NCI-H510A treated with DMSO at 0.1 percent for 48 hours (cell line): Measurements from ENCODE around the gene NUP98.

ENCODE experiments used
- DNase-seq: peaks from one replicate; lab custom pipeline; 2025; lab: John Stamatoyannopoulos, UW

The NUP98 gene

DNA sequence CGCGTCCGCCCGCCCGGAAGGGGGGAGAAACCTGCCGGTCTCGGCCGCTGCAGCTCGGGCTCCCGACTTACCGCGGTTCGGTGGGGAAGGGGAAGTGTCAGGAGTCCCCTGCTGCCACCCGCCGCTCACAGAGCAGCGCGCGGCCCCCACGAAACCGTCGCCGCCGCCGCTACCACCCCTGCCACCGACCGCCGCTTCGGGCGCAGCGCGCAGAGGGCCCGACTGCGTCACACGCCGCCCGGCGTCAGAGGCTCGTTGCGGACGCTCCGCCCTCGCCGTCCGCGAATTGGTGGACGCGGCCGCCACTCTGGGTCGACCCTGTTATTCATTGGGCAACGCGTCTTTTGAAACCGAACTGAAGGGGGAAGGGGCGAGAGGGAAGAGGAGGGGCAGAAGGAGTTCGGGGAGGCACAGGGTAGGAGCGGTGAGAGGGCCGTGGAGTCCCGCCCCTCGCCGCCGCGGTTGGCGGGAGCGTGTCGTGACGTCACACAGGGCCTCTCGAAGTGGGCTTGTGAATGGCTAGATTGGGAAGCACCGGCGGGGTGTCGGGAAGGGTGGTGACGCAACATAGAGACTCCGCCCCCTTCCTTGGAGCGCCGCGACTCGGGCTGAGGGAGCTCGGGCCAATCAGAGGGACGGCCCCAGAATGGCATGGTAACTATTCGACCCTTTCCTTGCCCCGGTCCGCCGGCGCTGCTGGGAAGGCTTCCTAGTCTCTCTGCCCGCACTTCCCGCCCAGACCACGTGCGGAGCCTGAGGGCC is at the start of gene NUP98:
Gene NUP98, minus strand, starts transcription at position 226 of the 762 bp plus-strand sequence. CDS start 15,437 bp downstream, outside the sequence.
- peak; percentile 99 for DNase-seq

DNA sequence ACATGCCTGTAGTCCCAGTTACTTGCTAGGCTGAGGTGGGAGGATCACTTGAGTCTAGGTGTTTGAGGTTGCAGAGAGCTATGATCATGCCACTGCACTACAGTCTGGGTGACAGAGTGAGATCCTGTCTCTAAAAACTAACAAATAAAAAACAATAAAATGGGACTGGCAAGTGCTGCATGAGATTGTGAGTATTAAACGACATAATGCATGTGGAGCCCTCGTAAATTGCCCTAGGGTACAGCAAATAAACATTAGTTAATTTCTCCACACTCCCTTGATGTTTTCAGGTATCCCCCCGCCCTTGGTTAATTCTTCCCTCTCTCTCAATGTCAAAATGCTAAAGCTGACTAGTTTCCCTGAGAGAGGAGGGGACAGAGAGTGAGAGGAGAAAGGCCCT is 48.3 kb upstream of the NUP98 start:
- DNase-seq = no peak

DNA sequence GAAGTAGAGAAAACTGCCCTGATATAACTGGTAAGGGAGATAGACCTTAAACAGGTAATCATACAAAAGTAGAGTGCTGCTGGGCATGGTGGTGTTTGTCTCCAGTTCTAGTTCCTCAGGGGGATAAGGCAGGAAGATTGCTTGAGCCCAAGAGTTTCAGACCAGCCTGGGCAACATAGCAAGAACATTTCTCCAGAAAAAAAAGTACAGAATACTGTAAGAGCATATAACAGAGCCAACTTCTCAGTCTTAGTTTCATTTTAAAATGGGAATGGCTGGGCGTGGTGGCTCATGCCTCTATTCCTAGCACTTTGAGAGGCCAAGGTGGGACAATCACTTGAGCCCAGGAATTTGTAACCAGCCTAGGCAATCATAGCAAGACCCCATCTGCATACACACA is 47.9 kb upstream of the NUP98 start:
- no peak for DNase-seq

DNA sequence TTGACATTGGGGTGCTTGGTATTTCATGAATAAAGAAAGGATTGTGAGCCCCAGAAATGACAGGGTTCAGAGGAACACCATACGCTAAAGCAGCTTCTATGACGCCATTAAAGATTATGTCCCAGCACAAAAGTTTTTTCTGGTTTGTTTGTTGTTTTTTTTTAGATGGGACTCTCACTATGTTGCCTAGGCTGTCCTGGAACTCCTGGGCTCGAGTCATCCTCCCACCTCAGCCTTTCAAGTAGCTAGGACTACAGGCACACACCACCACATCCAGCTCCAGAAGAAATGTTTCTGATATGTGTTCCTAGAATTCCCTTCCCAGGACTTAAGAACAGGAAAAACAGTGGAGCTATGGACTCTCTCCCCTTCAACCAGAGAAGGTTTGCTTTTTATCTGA is 46.0 kb upstream of the NUP98 start:
- no peak for DNase-seq

DNA sequence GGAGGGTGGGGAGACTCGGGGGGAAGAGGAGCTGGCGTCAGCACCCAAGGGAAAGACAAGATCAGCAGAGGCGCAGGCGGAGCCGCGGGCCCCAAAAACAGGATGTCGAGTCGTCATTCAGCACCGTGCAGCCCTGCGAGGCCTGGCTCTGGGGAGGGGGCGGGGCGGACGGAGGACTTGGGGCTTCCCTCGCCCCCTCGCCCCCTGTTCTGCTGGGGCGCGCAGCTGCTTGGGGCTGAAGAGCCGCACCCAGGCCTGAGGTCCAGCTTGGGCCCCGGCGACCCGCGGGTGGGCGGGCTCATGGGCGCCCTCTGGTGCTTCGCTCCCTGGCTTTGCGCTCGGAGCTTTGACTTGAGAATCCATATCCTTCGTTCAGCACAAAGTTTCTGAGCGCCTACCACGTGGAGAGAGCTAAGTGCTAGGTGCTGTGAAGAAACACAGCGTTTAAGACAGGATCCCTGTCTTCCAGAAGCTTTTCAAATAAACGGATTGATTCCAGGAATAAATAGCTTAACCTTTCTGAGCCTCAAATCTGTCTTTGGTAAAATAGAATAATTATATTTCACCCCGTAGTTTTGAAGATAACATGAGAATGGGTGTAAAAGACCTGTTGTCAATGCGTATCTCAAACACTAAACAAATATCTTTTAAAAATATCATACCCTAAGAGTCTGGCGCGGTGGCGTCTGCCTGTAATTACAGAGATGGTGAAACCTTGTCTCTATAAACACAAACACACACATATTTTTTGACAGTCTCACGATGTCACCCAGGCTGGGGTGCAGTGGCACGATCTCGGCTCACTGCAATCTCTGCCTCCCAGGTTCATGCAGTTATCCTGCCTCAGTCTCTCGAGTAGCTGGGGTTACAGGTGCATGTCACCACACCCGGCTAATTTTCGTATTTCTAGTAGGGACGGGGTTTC is 44.3 kb upstream of the NUP98 start:
- peak; percentile 66 for DNase-seq

DNA sequence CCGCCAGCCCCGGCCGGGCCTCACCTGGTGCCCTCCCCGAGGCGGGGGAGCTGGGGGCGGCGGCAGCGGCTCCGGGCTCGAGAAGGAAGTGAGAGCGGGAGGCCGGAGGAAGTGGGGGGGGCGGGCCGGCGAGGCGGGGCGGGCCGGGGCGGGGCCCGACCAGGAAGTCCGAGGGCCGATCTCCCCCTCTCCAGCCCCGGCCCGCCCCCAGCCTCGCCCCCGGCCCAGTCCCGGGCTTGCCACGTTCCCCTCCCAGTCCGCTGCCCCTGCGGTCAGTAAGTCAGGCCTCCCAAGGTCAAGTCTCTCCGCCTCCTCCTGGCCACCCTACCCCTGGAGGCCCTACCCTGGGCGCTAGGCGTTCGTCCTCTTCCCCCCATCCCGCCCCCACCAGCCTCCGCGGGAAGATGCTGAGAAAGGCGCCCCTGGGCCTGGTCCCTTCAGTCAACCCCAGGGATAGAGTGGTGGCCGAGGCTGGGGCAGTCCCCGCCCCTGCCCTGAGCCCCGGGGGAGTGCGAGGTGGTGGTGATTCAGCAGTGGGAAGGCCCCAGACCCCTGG is 43.6 kb upstream of the NUP98 start, which contains the start of gene RHOG:
Gene RHOG, minus strand, starts transcription at position 90 of the 556 bp plus-strand sequence. CDS start 12,821 bp downstream, outside the sequence.
- DNase-seq = peak; percentile 46

DNA sequence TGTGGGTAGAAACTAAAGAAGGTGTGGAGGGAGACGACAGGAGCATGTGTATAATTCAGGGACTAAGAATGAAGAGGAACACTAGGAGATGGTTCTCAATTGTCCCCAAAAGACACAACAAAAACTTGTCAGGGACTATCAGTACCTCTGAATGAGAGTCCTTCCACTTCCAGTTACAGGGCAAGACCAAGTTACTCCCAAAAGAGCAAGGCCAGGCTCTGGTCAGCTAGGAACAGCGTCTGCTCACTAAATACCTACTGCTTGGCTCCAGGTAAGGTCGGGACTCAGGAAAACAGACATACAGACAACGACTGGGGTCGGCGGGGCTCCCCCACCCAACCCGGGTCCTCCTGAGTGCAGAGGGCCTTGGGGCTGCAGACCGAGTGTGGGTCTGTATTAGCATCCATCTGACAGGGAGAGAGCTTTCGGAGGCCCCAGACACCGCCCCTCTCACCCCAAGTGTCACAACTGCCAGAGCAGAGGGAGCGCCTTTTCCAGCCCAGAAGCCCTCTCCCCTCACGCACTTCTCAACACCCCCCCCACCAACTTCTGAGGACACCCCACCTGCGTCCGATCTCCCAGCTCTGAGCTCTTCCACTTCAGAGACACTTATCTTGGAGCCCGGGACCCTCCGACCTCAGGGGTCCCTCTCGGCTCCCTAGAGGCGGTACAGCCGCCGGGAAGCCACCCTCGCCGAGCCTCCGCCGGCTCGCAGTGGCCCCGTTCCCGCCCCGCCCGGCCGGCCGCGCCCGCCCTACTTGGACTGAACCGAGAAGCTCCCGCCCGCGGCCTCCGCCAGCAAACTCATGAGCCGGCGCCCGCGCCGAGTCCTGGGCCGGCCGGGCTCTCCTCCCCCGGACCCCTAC is 42.9 kb upstream of the NUP98 start:
- DNase-seq = no peak

DNA sequence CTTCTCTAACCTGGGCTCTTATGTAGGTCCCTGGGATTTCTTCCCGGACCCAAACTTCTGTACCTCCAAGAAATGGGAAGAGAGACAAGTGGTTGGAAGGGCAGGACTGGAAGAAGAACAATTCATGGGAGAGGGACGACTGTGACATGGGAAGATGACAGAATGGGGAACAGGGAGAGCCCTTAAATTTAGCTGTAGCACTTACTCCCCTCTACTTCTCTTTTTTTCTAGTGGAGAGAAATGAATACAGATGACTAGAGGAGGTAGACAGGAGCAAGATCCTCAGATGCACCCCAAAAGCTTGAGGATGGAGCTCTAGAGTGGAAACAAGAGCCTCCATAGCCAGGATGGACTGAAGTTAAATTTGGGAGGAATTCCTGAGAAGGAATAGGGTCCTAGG is 41.1 kb upstream of the NUP98 start:
- no peak for DNase-seq

DNA sequence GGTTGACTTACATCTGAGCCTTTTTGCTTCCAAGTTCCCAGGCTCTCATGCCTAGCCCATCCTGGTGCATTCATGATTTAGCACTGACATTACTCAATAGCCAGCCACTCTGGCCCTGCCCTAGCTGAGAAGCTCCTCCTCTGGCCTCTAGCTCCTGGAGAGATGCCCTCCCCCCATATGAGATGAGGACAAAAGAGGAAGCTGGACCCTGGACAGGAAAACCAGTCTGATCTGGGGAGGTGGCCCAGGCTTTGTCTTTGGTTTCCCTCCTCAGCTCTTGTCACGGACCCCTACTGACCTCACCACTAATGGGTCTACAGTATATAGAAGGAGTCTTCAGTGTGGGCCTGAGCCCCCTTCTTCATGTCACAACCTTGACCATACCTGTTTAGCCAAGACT is 40.4 kb upstream of the NUP98 start:
- DNase-seq = no peak

DNA sequence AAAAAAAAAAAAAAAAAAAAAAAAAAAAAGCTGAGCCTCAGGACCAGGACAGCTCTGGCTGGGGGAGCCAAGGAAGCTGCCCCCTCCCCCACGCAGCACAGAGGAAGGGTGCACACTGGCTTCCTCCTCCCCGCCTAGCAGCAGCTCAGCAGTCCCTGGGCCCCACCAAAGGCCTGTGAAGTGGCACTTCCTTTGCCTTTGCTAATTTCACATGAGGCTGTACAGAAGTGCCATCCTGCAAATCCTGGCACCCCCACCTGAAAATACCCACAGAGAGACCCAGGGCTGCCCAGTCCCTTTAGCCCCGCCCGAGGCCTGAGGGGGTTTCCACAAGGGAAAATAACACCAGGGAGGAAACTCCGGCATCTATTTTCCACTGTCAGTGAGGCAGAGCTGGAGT is 39.5 kb upstream of the NUP98 start:
- no peak for DNase-seq

DNA sequence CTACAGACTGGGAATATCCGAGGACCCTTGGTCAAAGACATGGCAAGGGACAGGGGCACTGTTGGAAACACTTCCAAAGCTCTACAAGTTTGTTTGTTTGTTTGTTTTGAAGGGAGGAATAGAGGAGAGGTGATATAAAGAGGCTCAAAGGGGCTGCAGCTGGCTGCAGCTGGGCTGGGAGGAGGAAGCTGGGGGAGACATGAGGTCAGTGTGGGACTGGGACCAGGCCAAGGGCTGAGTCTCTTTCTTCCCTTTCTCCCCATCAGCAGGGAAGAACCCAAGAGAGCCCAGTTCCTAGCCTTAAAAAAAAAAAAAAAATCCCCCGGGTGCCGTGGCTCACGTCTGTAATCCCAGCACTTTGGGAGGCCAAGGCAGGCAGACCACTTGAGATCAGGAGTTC is 38.4 kb upstream of the NUP98 start:
- DNase-seq = no peak

DNA sequence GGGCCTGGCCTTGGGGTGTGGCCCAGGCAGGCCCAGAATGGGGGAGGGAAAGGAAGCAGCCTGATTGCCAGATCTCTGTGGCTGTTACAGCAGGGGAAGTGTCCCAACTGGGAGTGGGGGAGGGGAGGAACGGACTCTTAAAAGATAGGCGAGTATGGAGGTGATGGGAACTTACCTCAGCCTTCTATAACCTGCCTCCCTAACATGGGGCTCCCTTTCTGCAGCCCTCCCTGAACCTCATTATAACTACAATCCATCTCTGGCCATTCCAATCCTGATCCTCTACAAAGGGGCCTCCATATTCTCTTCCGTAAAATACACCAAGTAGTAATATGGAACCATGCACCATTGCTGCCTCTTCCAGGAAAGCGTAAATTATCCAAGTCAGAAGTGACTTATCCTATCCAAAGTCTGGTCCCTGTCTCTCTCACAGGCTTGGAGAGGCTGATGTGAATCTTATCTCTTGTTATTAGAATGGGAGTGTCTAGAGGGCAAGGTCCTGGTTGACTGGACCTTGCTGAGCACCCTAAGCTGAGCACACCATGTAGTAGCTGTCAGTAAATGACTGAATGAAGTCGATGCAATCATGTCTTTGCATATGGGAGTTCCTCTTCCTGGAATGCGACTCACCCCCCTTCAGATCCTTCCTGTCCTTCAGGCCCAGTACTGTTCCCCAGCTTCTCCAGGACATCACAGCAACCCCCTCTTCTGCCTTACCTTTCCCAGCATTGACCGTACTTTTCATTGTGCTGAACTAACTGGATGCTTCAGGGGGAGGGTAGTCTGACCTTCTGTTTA is 37.5 kb upstream of the NUP98 start:
- no peak for DNase-seq

DNA sequence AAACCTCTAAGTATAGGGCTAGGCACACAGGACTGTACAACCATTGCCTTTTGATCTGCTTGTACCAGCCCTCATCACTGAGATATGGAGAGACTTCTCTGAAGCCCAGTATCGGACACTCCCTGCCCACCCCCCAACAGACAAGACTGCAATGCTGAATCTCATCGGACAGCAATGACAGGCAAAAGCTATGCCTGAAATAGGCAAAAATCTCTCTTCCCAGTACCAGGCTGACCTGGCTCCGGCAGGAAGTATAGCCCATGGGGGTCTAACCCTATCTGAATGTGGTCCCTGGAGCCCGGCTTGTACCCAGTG is 37.0 kb upstream of the NUP98 start:
- DNase-seq = no peak

DNA sequence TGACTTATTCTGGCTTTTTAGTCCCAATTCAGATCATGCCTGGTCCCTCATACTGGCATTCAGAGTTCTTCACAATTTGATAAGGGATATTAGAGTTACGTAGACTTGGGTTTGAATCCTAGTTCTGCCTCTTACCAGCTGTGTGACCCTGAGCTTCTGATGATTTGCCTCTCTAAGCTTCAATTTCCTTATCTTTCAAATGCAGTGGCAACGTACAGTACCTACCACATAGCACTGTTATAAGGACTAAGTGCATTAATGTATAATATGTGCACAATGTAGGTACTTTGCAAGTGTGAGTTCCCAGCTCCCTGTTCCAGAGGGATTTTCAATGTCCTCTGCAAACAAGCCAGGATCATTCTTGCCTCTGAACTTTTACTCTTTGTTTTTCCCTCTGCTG is 36.1 kb upstream of the NUP98 start:
- no peak for DNase-seq

DNA sequence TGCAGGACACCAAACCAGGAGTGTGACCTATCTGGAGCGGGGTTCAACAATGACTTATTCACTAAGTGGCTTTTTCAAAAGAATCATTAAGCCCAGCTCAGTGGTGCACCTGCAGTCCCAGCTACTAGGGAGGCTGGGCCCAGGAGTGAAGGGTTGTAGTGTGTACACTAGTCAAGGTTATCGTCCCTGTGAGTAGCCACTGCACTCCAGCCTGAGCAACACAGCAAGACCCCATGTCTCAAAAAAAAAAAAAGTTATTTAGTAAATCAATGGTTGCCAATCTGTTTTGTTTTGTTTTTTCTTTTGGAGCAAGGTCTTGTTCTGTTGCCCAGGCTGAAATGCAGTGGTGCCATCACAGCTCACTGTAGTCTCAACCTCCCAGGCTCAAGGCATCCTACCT is 35.5 kb upstream of the NUP98 start:
- DNase-seq = no peak

DNA sequence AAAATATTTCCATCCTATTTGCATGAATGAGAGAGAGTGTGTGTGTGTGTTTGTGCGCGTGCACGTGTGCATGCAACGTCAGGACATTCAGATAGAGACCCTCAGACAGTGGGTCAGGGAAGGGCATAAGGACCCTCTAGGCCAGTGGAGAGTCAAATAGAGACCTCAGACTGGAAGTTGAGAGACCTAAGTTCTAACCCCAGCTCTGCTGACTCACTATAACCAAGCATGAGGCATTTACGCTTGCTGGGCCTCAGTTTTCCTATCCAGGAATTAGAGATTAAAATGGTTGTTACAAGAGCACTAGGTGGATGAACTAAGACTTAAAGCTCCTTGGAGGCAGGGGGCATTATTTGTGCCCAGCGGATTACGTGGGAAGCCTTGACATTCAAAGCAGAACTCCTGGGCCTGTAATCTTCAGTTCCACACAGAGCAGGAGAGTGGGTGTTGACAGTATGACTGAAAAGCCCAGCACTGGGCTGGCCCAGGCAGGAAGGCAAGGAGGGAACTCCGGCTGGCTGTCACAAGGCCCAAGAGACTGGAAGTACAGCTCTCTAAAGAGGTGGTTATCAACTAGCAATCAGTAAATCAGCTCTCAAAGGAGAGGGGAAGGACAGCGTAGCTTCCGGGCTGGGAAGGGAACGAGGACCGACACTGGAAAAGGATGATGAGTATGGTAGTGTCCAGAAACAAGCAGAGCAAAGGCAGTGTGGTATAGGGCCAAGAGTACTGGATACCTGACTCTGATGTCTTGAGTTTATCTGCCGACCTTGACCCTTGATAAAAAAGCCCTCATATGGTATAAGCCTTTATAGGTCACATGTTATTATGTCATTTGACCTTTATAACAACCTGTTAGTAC is 34.3 kb upstream of the NUP98 start:
- DNase-seq = no peak

DNA sequence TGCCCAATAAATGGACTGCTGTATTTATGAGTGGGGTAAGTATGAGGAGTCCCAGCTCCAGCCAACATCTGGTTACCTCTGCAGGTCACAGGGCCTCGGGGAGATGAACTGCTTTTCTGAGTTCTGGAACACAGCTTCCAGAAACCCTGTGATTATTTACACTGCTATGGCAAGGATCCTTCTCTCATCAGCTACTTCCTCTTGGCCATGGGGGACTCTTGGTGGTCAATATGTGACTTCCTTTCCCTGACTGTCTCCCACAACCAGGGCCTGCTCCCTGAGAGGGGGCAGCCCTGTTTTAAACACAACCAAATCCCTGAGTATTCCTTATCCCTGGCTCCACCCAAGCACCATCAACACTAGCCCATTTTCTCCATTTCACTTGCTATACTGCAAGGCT is 33.4 kb upstream of the NUP98 start:
- no peak for DNase-seq

DNA sequence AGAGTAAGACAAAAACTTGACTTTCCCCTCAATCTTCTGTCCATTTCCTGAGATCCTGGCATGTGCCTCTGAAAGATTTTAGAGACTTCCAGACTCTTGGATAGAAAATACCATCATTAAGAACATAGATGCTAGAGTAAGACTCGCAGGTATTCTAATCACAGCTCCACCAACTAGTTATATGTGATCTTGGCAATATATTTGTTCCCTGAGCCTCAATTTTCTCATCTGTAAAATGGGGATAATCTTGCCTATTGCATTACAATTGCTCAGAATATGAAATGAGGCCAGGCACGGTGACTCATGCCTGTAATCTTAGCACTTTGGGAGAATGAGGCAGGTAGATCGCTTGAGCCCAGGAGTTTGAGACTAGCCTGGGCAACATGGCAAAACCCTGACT is 32.7 kb upstream of the NUP98 start:
- DNase-seq = no peak

DNA sequence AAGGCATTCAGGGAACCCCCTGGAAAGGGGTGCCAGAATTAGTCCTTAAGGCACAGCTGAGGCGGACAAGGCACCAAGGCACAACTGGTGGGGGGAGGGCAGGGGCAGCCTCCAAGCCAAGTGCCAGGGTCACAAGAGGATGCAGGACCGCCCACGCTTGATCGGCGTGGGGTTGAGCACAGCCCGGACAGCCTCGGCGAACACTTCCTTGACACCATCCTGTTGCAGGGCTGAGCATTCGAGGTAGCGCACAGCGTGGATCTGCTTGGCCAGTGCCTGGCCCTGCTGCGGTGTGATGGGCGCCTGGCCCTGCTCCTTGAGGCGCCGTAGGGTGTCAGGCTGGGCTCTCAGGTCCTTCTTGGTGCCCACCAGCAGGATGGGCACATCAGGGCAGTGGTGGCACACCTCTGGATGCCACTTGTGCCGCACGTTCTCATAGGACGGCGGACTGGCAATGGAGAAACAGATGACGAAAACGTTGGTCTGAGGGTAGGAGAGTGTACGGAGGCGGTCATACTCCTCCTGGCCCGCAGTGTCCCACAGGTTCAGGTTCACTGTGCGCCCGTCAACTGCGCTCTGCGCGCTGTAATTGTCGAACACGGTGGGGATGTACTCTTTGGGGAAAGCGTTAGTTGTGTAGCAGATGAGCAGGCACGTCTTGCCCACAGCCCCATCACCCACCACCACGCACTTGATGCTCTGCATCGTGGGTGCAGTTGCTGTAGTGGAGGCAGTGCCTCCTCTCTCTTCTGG is 30.3 kb upstream of the NUP98 start:
- DNase-seq = no peak
